ENCODE measurements around the gene USE1. TPM values are rescaled to one million over a fixed set of nuclear protein-coding genes. Genes with fewer than 3 reads are reported as not detected.

Gene USE1, protein sequence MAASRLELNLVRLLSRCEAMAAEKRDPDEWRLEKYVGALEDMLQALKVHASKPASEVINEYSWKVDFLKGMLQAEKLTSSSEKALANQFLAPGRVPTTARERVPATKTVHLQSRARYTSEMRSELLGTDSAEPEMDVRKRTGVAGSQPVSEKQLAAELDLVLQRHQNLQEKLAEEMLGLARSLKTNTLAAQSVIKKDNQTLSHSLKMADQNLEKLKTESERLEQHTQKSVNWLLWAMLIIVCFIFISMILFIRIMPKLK
- total RNA-seq, result 10 to 100 TPM; 22.1 to 23.6 TPM

DNA sequence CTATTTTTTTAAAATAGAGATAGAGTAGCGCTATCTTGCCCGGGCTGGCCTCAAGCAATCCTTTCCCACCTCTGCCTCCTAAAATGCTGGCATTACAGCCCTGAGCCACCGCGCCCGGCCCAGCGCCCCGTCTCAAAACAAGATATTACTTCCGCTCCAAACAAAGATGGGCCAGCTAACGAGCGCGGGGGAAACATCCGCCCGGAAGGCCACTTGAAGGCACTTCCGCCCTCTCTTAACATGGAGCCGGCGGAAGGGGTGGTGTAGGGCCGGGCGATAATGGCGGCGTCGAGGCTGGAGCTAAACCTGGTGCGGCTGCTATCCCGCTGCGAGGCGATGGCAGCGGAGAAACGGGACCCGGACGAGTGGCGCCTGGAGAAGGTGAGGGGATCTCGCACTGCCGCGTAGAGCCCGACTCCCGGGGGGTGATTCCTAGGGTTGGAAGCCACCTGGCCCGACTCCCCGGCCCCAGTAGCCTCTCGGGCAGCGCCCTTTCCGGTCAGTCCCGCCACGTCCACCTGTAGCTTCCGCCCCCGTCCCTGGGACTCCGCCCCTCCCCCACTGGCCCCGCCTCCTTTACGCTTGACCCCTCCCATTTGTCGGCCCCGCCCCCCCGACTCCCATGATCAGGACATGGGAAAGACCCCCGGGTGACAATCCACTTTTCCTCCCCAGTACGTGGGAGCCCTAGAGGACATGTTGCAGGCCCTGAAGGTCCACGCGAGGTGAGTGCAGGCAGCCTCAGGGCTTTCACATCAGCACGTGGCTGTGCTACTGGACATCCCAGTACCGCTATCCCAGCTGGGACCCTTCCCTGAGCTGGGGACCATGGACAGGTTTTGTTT is at the start of gene USE1:
Gene USE1, plus strand, starts transcription at position 231 of the 845 bp plus-strand sequence. Its CDS starts 49 bp downstream, at position 280.
- peak; percentile 94 for DNase-seq
- peaks cover 19% of the 10 kb centered on the region for H3K36me3 Mint-ChIP-seq

DNA sequence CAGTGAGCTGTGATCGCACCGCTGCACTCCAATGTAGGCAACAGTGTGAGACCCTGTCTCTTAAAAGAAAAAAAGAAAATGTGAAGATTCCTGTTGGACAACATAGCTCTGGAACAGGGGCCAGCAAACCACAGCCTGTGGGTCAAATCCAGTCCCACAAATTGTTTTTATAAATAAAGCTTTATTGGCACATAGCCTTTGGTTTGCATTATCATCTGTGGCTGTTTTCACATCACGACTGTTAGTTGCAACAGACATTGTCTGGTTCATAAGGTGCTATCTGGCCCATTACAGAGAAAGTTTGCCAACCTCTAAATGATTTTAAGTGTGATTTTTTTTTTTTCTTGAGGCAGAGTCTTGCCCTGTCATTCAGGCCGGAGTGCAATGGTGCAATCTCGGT is 49.4 kb upstream of the USE1 start:
- Mint-ChIP-seq H3K36me3 (peaks cover 65% of the 10 kb centered on the region), H3K9me3 (ENCODE audit: low read depth) (no peaks in the 10 kb centered on the region), H3K4me3 (no peak overlapping the region), H3K27ac (no peak overlapping the region), H3K4me1 (peaks cover 7% of the 10 kb centered on the region), H3K27me3 (no peaks in the 10 kb centered on the region)
- no peak for ATAC-seq
- DNase-seq, result no peak
- CTCF ChIA-PET, result interaction anchor here (1.8 kb wide), 1 partner anchor 7 kb away, joined by 4 read pairs; no protein-coding TSS in a partner anchor

More for the DNA sequence above, at the start of gene USE1:
- peak; percentile 97 for ATAC-seq
- H3K4me3 Mint-ChIP-seq, result peak within 1 kb of the TSS; percentile 76
- peak within 1 kb of the TSS; percentile 94 for H3K27ac Mint-ChIP-seq
- no peaks in the 10 kb centered on the region for H3K27me3 Mint-ChIP-seq
- no peaks in the 10 kb centered on the region for H3K9me3 Mint-ChIP-seq (ENCODE audit: low read depth)
- H3K4me1 Mint-ChIP-seq, result peaks cover 15% of the 10 kb centered on the region
- CTCF ChIA-PET, result interaction anchor here (0.7 to 2.5 kb wide), 6 partner anchors 9 to 75 kb away, joined by 3 to 14 read pairs (median 8); partner anchors contain the start of gene OCEL1

DNA sequence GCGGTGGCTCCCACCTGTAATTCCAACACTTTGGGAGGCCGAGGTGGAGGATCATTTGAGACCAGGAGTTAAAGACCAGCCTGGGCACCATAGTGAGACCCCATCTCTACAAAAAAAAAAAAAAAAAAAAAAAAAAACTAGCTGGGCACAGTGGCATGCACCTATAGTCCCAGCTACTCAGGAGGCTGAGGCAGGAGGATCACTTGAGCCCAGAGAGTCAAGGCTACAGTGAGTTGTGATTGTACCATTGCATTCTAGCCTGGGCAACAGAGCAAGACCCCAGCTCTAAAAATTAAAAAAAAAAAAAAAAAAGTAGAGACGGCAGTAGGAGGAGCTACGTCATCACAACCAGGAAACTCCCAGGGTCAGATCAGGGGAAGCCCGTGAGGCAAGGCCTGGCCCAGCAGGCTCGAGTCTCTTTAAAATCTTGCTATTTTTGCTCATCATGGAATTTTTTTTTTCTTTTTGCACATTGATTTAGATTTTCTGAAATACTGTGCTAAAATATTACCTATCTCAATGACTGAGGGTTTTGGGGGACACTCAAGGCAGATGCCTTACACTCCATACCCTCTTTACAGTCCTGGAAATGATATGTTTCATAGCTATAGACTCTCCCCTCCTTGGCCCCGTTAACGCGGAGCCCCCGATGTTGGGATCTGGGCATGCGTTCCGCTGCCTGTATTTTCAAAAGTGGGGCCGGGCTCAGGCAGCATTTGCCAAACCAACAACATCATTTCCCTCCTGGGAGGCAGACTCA is 44.4 kb upstream of the USE1 start:
- peak; percentile 45 for ATAC-seq
- CTCF ChIA-PET, result interaction anchor here (1.7 kb wide), 1 partner anchor 12 kb away, joined by 3 read pairs; no protein-coding TSS in a partner anchor
- peak overlapping the region; percentile 43 for H3K27ac Mint-ChIP-seq
- peaks cover 12% of the 10 kb centered on the region for H3K4me1 Mint-ChIP-seq
- peaks cover 62% of the 10 kb centered on the region for H3K36me3 Mint-ChIP-seq
- H3K9me3 Mint-ChIP-seq (ENCODE audit: low read depth), result no peaks in the 10 kb centered on the region
- no peak overlapping the region for H3K4me3 Mint-ChIP-seq
- no peaks in the 10 kb centered on the region for H3K27me3 Mint-ChIP-seq
- DNase-seq, result no peak

DNA sequence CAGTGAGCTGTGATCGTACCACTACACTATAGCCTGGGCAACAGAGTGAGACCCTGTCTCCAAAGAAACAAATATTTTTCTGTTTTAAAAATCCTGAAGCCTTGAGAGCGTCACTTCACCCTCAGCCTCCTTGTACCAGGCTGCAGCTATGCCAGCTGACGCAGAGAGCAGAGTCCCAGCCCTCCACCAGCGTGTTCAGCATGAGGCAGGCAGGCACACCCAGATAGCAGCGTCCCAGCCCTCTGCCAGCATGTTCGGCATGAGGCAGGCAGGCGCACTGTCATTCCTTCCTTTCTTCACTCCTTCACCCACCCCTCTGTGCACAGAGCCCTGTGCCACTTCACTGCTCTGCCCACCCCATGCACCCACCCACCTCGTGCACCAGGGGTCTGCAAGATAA is 43.3 kb upstream of the USE1 start:
- Mint-ChIP-seq H3K4me1 (peaks cover 12% of the 10 kb centered on the region), H3K9me3 (ENCODE audit: low read depth) (no peaks in the 10 kb centered on the region), H3K27ac (no peak overlapping the region), H3K27me3 (no peaks in the 10 kb centered on the region), H3K36me3 (peaks cover 62% of the 10 kb centered on the region), H3K4me3 (no peak overlapping the region)
- CTCF ChIA-PET, result interaction anchor here (1.7 kb wide), 1 partner anchor 11 kb away, joined by 3 read pairs; no protein-coding TSS in a partner anchor
- ATAC-seq (no peak), DNase-seq (no peak)

DNA sequence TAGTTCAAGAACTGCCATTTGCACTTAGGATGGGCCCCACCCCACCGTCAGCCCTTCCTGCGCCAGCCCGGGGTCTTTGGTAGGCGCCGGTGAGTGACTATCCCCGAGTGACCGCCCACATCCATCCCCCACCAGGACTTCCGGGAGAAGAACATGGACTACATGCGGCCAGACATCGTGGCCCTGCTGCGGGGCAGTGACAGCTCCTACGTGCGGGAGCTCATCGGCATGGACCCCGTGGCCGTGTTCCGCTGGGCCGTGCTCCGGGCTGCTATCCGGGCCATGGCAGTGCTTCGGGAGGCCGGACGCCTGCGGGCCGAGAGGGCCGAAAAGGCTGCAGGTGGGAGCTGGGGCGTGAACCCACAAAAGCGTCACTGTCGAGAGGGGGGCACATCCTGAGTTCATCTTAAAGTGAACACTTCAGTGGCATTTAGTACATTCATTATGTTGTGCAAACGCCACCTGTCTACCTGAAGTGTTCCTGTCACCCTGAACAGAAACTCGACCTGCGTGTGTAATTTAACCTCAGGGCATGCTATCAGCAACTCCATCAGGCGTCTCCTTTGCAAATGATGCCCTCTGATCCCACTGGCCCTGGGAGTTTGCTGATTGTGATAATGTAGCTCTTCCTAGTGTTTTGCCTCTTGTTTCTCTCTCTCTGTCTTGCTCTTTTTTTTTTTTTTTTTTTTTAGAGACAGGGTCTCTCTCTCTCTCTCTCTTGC is 42.4 kb upstream of the USE1 start:
- no peaks in the 10 kb centered on the region for H3K27me3 Mint-ChIP-seq
- peaks cover 12% of the 10 kb centered on the region for H3K4me1 Mint-ChIP-seq
- H3K9me3 Mint-ChIP-seq (ENCODE audit: low read depth), result no peaks in the 10 kb centered on the region
- no peak for ATAC-seq
- H3K27ac Mint-ChIP-seq, result no peak overlapping the region
- DNase-seq, result no peak
- H3K4me3 Mint-ChIP-seq, result no peak overlapping the region
- CTCF ChIA-PET, result interaction anchor here (0.5 to 0.9 kb wide), 3 partner anchors 8 to 596 kb away, joined by 3 to 4 read pairs (median 4); no protein-coding TSS in a partner anchor
- H3K36me3 Mint-ChIP-seq, result peaks cover 66% of the 10 kb centered on the region

DNA sequence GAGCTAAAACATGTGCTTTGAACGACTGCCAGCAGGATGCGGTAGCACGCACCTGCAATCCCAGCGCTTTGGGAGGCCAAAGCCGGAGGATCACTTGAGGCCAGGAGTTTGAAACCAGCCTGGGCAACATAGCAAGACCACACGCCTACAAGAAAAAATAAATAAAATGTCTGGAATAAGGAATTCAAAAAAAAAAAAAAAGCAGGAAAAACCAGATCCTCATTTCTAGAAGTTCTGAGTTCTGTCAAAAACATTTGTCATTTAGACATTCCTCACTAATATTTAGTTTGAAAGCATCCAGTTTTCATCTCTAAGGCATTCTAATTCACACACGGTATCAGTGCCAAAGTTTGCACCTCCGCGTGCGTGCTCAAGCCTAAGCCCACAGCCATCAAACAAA is 36.9 kb upstream of the USE1 start:
- peaks cover 22% of the 10 kb centered on the region for H3K4me1 Mint-ChIP-seq
- ATAC-seq, result no peak
- CTCF ChIA-PET, result interaction anchor here (0.7 kb wide), 1 partner anchor 33 kb away, joined by 4 read pairs; no protein-coding TSS in a partner anchor
- no peaks in the 10 kb centered on the region for H3K9me3 Mint-ChIP-seq (ENCODE audit: low read depth)
- DNase-seq, result no peak
- H3K4me3 Mint-ChIP-seq, result no peak overlapping the region
- H3K27ac Mint-ChIP-seq, result no peak overlapping the region
- no peaks in the 10 kb centered on the region for H3K27me3 Mint-ChIP-seq
- peaks cover 45% of the 10 kb centered on the region for H3K36me3 Mint-ChIP-seq

DNA sequence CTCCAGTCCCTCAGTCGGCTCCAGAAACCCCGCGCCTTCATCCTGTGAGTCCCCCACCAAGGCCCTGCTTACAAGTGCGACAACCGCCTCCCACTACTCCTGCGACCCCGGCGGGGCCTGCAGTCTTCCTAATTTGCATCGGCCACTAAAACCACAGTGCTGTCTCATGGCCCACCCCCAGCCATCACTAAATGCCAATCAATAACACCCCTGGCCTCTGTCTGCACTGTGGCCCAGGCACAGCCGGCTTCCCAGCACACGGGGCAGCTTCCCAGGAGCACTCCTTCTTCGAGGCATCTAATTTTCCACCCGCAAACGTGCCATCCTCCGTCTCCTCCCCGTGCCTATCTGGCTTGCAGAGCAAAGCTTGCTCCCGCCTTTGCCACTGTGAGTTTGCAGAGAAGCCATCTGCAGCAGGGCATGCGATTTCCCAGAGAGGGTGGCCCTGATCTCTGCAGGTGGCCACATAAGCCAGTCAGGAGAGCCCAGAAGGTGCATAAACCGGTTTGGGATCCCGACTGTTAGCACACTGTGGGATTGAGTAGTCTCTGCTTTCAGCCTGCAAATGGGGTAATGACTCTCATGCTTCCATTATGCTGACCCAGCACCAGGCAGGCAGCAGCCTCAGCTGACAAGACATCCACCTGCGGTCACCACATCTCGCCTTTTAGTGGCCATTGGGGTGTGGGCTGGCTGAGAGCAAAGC is 34.0 kb upstream of the USE1 start:
- H3K9me3 Mint-ChIP-seq (ENCODE audit: low read depth), result no peaks in the 10 kb centered on the region
- DNase-seq, result no peak
- ATAC-seq, result no peak
- H3K4me3 Mint-ChIP-seq, result no peak overlapping the region
- no peaks in the 10 kb centered on the region for H3K27me3 Mint-ChIP-seq
- peak overlapping the region; percentile 96 for H3K27ac Mint-ChIP-seq
- CTCF ChIA-PET, result interaction anchor here (3.6 kb wide), 1 partner anchor 56 kb away, joined by 20 read pairs; no protein-coding TSS in a partner anchor
- peaks cover 45% of the 10 kb centered on the region for H3K4me1 Mint-ChIP-seq
- H3K36me3 Mint-ChIP-seq, result peaks cover 52% of the 10 kb centered on the region

DNA sequence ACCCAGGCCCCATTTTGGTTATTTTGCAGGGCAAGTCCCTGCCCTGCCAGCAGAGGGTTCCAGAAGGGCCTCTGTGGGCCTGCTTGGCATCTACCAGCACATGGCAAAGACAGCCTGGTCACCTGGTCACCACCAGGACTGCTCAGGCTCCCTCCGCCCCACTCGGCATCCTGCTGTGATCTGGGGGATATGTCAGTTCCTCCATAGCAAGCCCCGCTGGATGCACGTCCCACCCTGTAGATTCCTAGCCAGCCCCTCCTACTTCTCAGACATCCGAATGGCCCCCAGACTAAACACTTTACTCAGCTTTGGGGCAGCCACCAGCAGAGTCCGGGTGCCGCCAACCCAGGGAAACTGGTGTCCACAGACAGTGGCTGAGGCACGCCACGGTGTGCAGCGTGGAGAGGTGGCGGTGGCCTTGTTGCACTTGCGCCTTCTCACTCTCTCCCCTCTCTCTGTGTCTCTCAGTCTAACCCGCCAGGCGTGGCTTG is 31.8 kb upstream of the USE1 start:
- peaks cover 55% of the 10 kb centered on the region for H3K36me3 Mint-ChIP-seq
- H3K4me3 Mint-ChIP-seq, result peak overlapping the region; percentile 77
- H3K4me1 Mint-ChIP-seq, result peaks cover 53% of the 10 kb centered on the region
- no peaks in the 10 kb centered on the region for H3K9me3 Mint-ChIP-seq (ENCODE audit: low read depth)
- peak; percentile 27 for ATAC-seq
- no peaks in the 10 kb centered on the region for H3K27me3 Mint-ChIP-seq
- CTCF ChIA-PET, result interaction anchor here (1.0 to 3.6 kb wide), 23 partner anchors 9 to 203 kb away, joined by 3 to 26 read pairs (median 5); partner anchors contain the start of genes HAUS8, MYO9B, OCEL1 and USE1
- peak overlapping the region; percentile 96 for H3K27ac Mint-ChIP-seq
- DNase-seq, result peak; percentile 68

DNA sequence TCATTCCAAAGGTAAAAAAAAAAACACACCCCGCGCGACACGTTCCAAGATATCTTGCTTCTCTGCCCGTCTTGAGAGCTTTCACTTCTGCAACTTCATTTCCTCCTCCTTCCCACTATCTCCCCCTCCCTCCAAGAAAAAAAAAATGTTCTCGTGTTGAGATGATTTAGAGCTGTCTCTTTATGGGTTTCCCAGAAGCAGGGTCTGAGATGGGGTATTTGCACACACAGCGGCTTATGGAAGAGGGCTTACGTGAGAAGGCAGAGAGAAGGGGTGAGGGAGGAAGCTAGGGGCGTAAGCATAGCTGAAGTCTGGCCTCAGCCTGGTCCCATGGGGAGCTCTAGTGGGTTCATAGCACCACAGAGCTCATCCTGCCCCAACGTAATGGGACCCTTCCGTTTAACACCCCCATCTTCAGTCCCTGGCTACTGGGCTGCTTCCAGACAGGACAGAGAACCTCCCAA is 31.3 kb upstream of the USE1 start:
- peak; percentile 76 for DNase-seq
- Mint-ChIP-seq H3K36me3 (peaks cover 56% of the 10 kb centered on the region), H3K4me1 (peaks cover 53% of the 10 kb centered on the region)

DNA sequence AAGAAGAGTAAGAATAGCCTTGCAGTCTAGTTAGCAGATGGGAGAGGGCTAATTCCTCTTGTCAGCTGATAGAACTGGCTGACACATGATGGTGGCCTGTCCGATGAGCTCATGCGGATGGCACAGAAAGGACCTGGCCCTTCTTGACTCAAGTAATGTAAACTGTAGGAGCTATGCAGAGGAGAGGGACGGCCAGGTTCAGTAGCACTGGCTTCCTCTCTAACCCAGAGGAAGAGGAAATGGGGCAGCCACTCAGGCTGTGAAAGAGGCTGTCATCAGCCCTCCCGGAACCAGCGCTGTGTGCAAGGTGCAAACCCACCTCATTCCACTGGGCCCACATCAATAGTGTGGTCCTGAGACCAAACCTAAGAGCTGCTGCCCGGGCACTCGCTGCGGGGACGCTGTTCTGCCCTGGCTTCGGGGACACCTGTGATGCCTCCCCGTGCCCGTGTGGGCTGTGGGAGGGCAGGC is 30.8 kb upstream of the USE1 start:
- DNase-seq (peak; percentile 91), ATAC-seq (peak; percentile 89)
- Mint-ChIP-seq H3K27me3 (no peaks in the 10 kb centered on the region), H3K4me1 (peaks cover 53% of the 10 kb centered on the region), H3K27ac (peak overlapping the region; percentile 96), H3K4me3 (peak overlapping the region; percentile 77), H3K9me3 (ENCODE audit: low read depth) (no peaks in the 10 kb centered on the region), H3K36me3 (peaks cover 57% of the 10 kb centered on the region)
- CTCF ChIA-PET, result interaction anchor here (0.9 to 3.6 kb wide), 24 partner anchors 10 to 202 kb away, joined by 3 to 26 read pairs (median 4); partner anchors contain the start of genes HAUS8, MYO9B, OCEL1 and USE1

More for the DNA sequence above, 31.3 kb upstream of the USE1 start:
- H3K9me3 Mint-ChIP-seq (ENCODE audit: low read depth), result no peaks in the 10 kb centered on the region
- H3K27me3 Mint-ChIP-seq, result no peaks in the 10 kb centered on the region
- ATAC-seq, result peak; percentile 68
- CTCF ChIA-PET, result interaction anchor here (0.9 to 3.6 kb wide), 25 partner anchors 10 to 202 kb away, joined by 3 to 26 read pairs (median 4); partner anchors contain the start of genes HAUS8, MYO9B, OCEL1 and USE1
- H3K4me3 Mint-ChIP-seq, result peak overlapping the region; percentile 77
- H3K27ac Mint-ChIP-seq, result peak overlapping the region; percentile 96

DNA sequence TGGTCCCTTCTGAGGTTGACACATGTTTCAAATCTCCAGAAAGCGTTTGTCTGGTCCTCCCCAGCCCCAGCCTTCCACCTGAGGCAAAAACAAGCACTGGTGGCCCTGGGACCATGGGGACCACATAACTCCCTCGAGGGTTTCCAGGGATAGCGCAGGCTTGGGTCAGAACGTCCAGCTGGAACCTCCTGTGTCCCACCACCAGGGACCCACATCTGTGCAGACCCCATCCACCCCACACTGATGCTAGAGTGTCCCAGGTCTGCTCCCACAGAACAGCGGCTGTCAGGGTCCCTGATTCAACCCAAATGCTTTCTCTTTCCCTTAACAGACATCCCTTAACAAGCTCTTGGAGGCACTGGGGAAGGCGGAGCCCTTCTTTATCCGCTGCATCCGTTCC is 29.6 kb upstream of the USE1 start:
- ATAC-seq (no peak), DNase-seq (no peak)
- no peaks in the 10 kb centered on the region for H3K27me3 Mint-ChIP-seq
- peak overlapping the region; percentile 56 for H3K4me3 Mint-ChIP-seq
- H3K9me3 Mint-ChIP-seq (ENCODE audit: low read depth), result no peaks in the 10 kb centered on the region
- peaks cover 59% of the 10 kb centered on the region for H3K36me3 Mint-ChIP-seq
- peak overlapping the region; percentile 74 for H3K27ac Mint-ChIP-seq
- CTCF ChIA-PET, result interaction anchor here (0.9 to 3.6 kb wide), 5 partner anchors 28 to 118 kb away, joined by 3 to 26 read pairs (median 4); partner anchors contain the start of genes HAUS8 and MYO9B
- peaks cover 53% of the 10 kb centered on the region for H3K4me1 Mint-ChIP-seq
